H1 (cell line): ENCODE results near the gene ZNF606. TPM values are rescaled to one million over a fixed set of nuclear protein-coding genes. Genes with fewer than 3 reads are reported as not detected.

Source experiments
- CTCF ChIA-PET: fragments of 300-600 bp; sonication (Branson Sonifier 250); formaldehyde crosslinking; loops from one replicate; lab custom pipeline; 2021; ENCODE audit not compliant: partially characterized antibody; lab: Charles Lee
- POLR2A ChIA-PET: fragments of 300-600 bp; sonication (Branson Sonifier 250); formaldehyde crosslinking; loops from one replicate; lab custom pipeline; 2021; ENCODE audit warnings: inconsistent platforms; ENCODE audit not compliant: partially characterized antibody; lab: Charles Lee
- DNase-seq, 2 experiments: peaks; one replicate each; pipeline versions ENCODE4 v3.0.0 to v3.0.0-alpha.2; 2010 to 2022; ENCODE audit warnings: low spot score in 2 of 2, low read depth in 1 of 2, mixed read lengths in 1 of 2
- FAIRE-seq: peaks from 2 replicates; lab custom pipeline; 2011; peaks lifted over from hg19 to GRCh38; lab: Jason Lieb, UNC
- H2AFZ ChIP-seq: 2 replicates; pipeline ENCODE4 v1.8.1; 2012; ENCODE audit warnings: low read length, inconsistent platforms
- H2AK5ac ChIP-seq: 2 replicates; pipeline ENCODE4 v1.6.1; 2013; ENCODE audit warnings: low read depth, low read length
- H2BK120ac ChIP-seq: replicated peaks from 2 replicates; pipeline ENCODE3; 2013; ENCODE audit warnings: low read depth, low read length, inconsistent platforms
- H2BK12ac ChIP-seq: 2 replicates; pipeline ENCODE4 v1.6.1; 2013; ENCODE audit warnings: low read depth, low read length
- H2BK15ac ChIP-seq: 2 replicates; pipeline ENCODE4 v1.6.1; 2013; ENCODE audit warnings: low read length
- H2BK20ac ChIP-seq: 2 replicates; pipeline ENCODE4 v1.6.1; 2013; ENCODE audit warnings: low read length
- H2BK5ac ChIP-seq: 2 replicates; pipeline ENCODE4 v1.6.1; 2013; ENCODE audit warnings: low read depth, low read length
- H3K14ac ChIP-seq: 2 replicates; pipeline ENCODE4 v1.6.1; 2013; ENCODE audit warnings: inconsistent platforms; ENCODE audit not compliant: insufficient read length
- H3K18ac ChIP-seq: 2 replicates; pipeline ENCODE4 v1.6.1; 2013; ENCODE audit warnings: low read length; ENCODE audit errors: extremely low read depth
- H3K23ac ChIP-seq: 2 replicates; pipeline ENCODE4 v1.6.1; 2013; ENCODE audit warnings: inconsistent platforms; ENCODE audit not compliant: insufficient read length
- H3K23me2 ChIP-seq: 2 replicates; pipeline ENCODE4 v1.6.1; 2013; ENCODE audit warnings: low read depth, low read length
- H3K27ac ChIP-seq: 2 replicates; pipeline ENCODE4 v1.6.1; 2011; ENCODE audit warnings: low read depth, low read length, inconsistent platforms
- H3K27me3 ChIP-seq, 4 experiments: replicated peaks in 1 of 4; 1 replicate in 1 of 4; 2 replicates in 3 of 4; pipeline versions ENCODE4 v1.6.1 to v1.8.1; 2011 to 2013; ENCODE audit warnings: low read length in 3 of 4, mild to moderate bottlenecking in 3 of 4, inconsistent platforms in 2 of 4, mixed read lengths in 2 of 4, moderate library complexity in 1 of 4; ENCODE audit not compliant: control insufficient read depth in 3 of 4, insufficient read depth in 3 of 4; ENCODE audit errors: extremely low read depth in 1 of 4
- H3K36me3 ChIP-seq, 4 experiments: 2 replicates each; pipeline versions ENCODE4 v1.6.1 to v1.8.1; 2011 to 2013; ENCODE audit warnings: mild to moderate bottlenecking in 4 of 4, low read length in 3 of 4, moderate library complexity in 2 of 4, control low read depth in 1 of 4, inconsistent platforms in 1 of 4; ENCODE audit not compliant: insufficient read depth in 4 of 4, control insufficient read depth in 2 of 4
- H3K4ac ChIP-seq: replicated peaks from 2 replicates; pipeline ENCODE3; 2013; ENCODE audit warnings: low read length, low read depth, mixed read lengths, inconsistent platforms; ENCODE audit not compliant: insufficient read length
- H3K4me1 ChIP-seq, 4 experiments: replicated peaks in 1 of 4; 1 replicate in 1 of 4; 2 replicates in 3 of 4; pipeline versions ENCODE4 v1.6.1 to v1.8.1; 2011 to 2013; ENCODE audit warnings: low read length in 3 of 4, inconsistent platforms in 2 of 4, mixed read lengths in 1 of 4; ENCODE audit not compliant: insufficient read depth in 4 of 4, control insufficient read depth in 3 of 4
- H3K4me2 ChIP-seq, 2 experiments: 2 replicates each; pipeline versions ENCODE4 v1.6.1 to v1.8.1; 2011 to 2013; ENCODE audit warnings: low read depth in 2 of 2, low read length in 2 of 2, control low read depth in 1 of 2, inconsistent platforms in 1 of 2, mild to moderate bottlenecking in 1 of 2; ENCODE audit not compliant: insufficient read depth in 1 of 2
- H3K4me3 ChIP-seq, 4 experiments: fragments of 200-600, 300-600 bp in 1 of 4; sonication (generic), shearing (Covaris generic), sonication (Bioruptor Twin) in 1 of 4; 2 replicates each; pipeline versions ENCODE4 v1.5.1 to v1.8.1; 2011 to 2016; ENCODE audit warnings: low read length in 4 of 4, low read depth in 3 of 4, control low read depth in 2 of 4, inconsistent platforms in 2 of 4, mild to moderate bottlenecking in 2 of 4, mixed read lengths in 1 of 4, moderate library complexity in 1 of 4; ENCODE audit not compliant: insufficient read depth in 2 of 4; ENCODE audit errors: extremely low read depth in 1 of 4
- H3K56ac ChIP-seq: replicated peaks from 2 replicates; pipeline ENCODE3; 2013; ENCODE audit warnings: low read depth, mild to moderate bottlenecking, mixed read lengths, low read length, inconsistent platforms; ENCODE audit not compliant: insufficient read length
- H3K79me1 ChIP-seq: 2 replicates; pipeline ENCODE4 v1.6.1; 2013; ENCODE audit warnings: low read depth, low read length, control low read depth
- H3K79me2 ChIP-seq, 2 experiments: 2 replicates each; pipeline versions ENCODE4 v1.6.1 to v1.8.1; 2012 to 2013; ENCODE audit warnings: low read length in 2 of 2, mild to moderate bottlenecking in 2 of 2, inconsistent platforms in 1 of 2; ENCODE audit not compliant: insufficient read depth in 2 of 2, control insufficient read depth in 1 of 2
- H3K9ac ChIP-seq, 4 experiments: replicated peaks in 1 of 4; 1 replicate in 1 of 4; 2 replicates in 3 of 4; pipeline versions ENCODE4 v1.6.1 to v1.8.1; 2011 to 2013; ENCODE audit warnings: low read depth in 3 of 4, low read length in 3 of 4, control low read depth in 2 of 4, mild to moderate bottlenecking in 2 of 4, moderate library complexity in 2 of 4, inconsistent platforms in 1 of 4; ENCODE audit errors: extremely low read depth in 1 of 4
- H3K9me3 ChIP-seq, 2 experiments: 2 replicates each; pipeline versions ENCODE4 v1.6.1 to v1.8.1; 2012 to 2013; ENCODE audit warnings: mild to moderate bottlenecking in 2 of 2, moderate library complexity in 2 of 2, control low read depth in 1 of 2, inconsistent platforms in 1 of 2, low read depth in 1 of 2, low read length in 1 of 2, mixed read lengths in 1 of 2; ENCODE audit not compliant: insufficient read depth in 2 of 2
- H4K20me1 ChIP-seq, 2 experiments: replicated peaks in 1 of 2; 2 replicates each; pipeline versions ENCODE3 to v1.8.1; 2011 to 2013; ENCODE audit warnings: inconsistent platforms in 2 of 2, low read length in 2 of 2, mild to moderate bottlenecking in 1 of 2; ENCODE audit not compliant: insufficient read depth in 2 of 2, control insufficient read depth in 1 of 2
- H4K5ac ChIP-seq: 2 replicates; pipeline ENCODE4 v1.6.1; 2013; ENCODE audit warnings: low read length, low read depth, mixed read lengths, inconsistent platforms; ENCODE audit not compliant: insufficient read length
- H4K8ac ChIP-seq: 2 replicates; pipeline ENCODE4 v1.8.0; 2013; ENCODE audit warnings: mild to moderate bottlenecking, moderate library complexity, low read length, inconsistent platforms; ENCODE audit not compliant: insufficient read depth; ENCODE audit errors: extremely low read depth
- H4K91ac ChIP-seq: replicated peaks from 2 replicates; pipeline ENCODE3; 2013; ENCODE audit warnings: low read length, mixed read lengths, inconsistent platforms; ENCODE audit not compliant: insufficient read length
- BCL11A ChIP-seq, 2 experiments: IDR thresholded peaks; one replicate each; pipeline ENCODE4 v1.6.1; 2011; ENCODE audit warnings: low read depth in 2 of 2, low read length in 2 of 2, mild to moderate bottlenecking in 2 of 2
- CHD2 ChIP-seq: IDR thresholded peaks from 2 replicates; pipeline ENCODE4 v1.6.1; 2012; ENCODE audit warnings: low read length, improper control_type of control experiment
- HDAC6 ChIP-seq: IDR thresholded peaks from one replicate; pipeline ENCODE4 v1.7.1; 2012; ENCODE audit warnings: low read depth, mild to moderate bottlenecking, inconsistent platforms, low read length, moderate library complexity
- RXRA ChIP-seq: IDR thresholded peaks from 2 replicates; pipeline ENCODE4 v1.6.1; 2011; ENCODE audit warnings: low read depth, mild to moderate bottlenecking, low read length, moderate library complexity; ENCODE audit not compliant: insufficient read depth
- WGBS, 2 experiments: shearing (Covaris generic) in 1 of 2; methylation state at CpG; one replicate each; pipeline versions ENCODE4 v1.1.6 to v1.1.7; 2013 to 2015; ENCODE audit warnings: low lambda C conversion rate in 2 of 2, mixed read lengths in 2 of 2, inconsistent platforms in 1 of 2, low coverage in 1 of 2, missing lambda C conversion rate in 1 of 2; ENCODE audit not compliant: insufficient replicate concordance in 2 of 2, insufficient coverage in 1 of 2, insufficient read length in 1 of 2; ENCODE audit errors: extremely low coverage in 1 of 2, missing lambda C conversion rate in 1 of 2; 5-methylcytosine and 5-hydroxymethylcytosine counted together
- polyA plus RNA-seq, 7 experiments: library from polyadenylated mRNA; depleted of rRNA in 3 of 7; stranded (reverse) in 5 of 7; unstranded in 2 of 7; fragments of >200 nt in 5 of 7; fragments of 200-250 nt in 2 of 7; gene quantifications; 1 replicate in 5 of 7; 2 replicates in 1 of 7; 4 replicates in 1 of 7; pipeline versions ENCODE4 v1.2.1 to v1.2.3, GENCODE V29; 2011 to 2013; ENCODE audit warnings: missing spikeins in 2 of 7, mixed read lengths in 2 of 7
- total RNA-seq: library from RNA; stranded (reverse); fragmentation: NEBNext Ultra II Directional; extraction: Animal tissue kit (Norgen Biotek cat#: 25700); gene quantifications from 2 replicates; pipeline ENCODE4 v1.2.1, GENCODE V29; 2021
- TF ChIP-seq, protein P1 (sequence below): IDR thresholded peaks from 2 replicates; pipeline ENCODE4 v1.6.1; 2012; ENCODE audit warnings: low read length, inconsistent platforms

The ZNF606 gene
- total and polyA plus RNA-seq, 2 of the 8 experiments (the other 6 are each of a cell fraction or from before 2014, with no cell fraction given) = 5.2 to 19.3 TPM

GRCh38 chr19:58047672-58048071 is 45.1 kb upstream of the ZNF606 start:
- H3K9me3 ChIP-seq = peaks cover 39 to 77% of the 10 kb centered on the region in 2 experiments
- H4K20me1 ChIP-seq = no peaks in the 10 kb centered on the region
- FAIRE-seq = no peak
- no peak overlapping the region for H3K27ac ChIP-seq
- no peak overlapping the region for H3K14ac ChIP-seq
- H4K91ac ChIP-seq = no peak overlapping the region
- no peak overlapping the region for H2AFZ ChIP-seq
- TF ChIP-seq RXRA (no peak), CHD2 (no peak), BCL11A (IDR thresholded peaks at IDR 0.05; ENCODE audit: low read depth in 2 of 2, low read length in 2 of 2) (no peak), HDAC6 (no peak)
- TF ChIP-seq, protein P1, sequence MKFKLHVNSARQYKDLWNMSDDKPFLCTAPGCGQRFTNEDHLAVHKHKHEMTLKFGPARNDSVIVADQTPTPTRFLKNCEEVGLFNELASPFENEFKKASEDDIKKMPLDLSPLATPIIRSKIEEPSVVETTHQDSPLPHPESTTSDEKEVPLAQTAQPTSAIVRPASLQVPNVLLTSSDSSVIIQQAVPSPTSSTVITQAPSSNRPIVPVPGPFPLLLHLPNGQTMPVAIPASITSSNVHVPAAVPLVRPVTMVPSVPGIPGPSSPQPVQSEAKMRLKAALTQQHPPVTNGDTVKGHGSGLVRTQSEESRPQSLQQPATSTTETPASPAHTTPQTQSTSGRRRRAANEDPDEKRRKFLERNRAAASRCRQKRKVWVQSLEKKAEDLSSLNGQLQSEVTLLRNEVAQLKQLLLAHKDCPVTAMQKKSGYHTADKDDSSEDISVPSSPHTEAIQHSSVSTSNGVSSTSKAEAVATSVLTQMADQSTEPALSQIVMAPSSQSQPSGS = no peak
- TF ChIP-seq, all 59 proteins: peak for 0
- Histone ChIP-seq H3K4me2 (no peak overlapping the region), H4K5ac (no peak overlapping the region), H3K4me1 (peaks cover 0 to 1% (median 0%) of the 10 kb centered on the region in 4 experiments; a peak in 2 of 7 replicates), H3K36me3 (no peaks in the 10 kb centered on the region), H4K8ac (no peak overlapping the region), H2BK120ac (no peak overlapping the region), H3K56ac (no peak overlapping the region), H2BK20ac (no peak overlapping the region), H2BK5ac (no peak overlapping the region), H2BK15ac (no peak overlapping the region), H3K4me3 (no peak overlapping the region), H3K18ac (no peak overlapping the region), H2AK5ac (no peak overlapping the region), H3K9ac (no peak overlapping the region), H3K23me2 (no peaks in the 10 kb centered on the region; the same call in 1 of the 2 replicates), H3K27me3 (peaks cover 0 to 2% (median under 1%) of the 10 kb centered on the region in 4 experiments; a peak in 4 of 7 replicates), H2BK12ac (no peak overlapping the region), H3K79me1 (no peaks in the 10 kb centered on the region), H3K79me2 (no peaks in the 10 kb centered on the region), H3K23ac (no peak overlapping the region), H3K4ac (no peak overlapping the region)
- no peak for DNase-seq
- 84% methylated on average over 8 of the region's 12 CpGs; no CpG with 5 or more reads in 1 of the 2 experiments for WGBS, 2 experiments
- CTCF ChIA-PET = interaction anchor here (1.0 to 6.7 kb wide), 4 partner anchors 9 to 43 kb away, joined by 3 to 113 read pairs (median 23); partner anchors contain the start of gene ZNF135
- POLR2A ChIA-PET = interaction anchor here (1.2 to 6.2 kb wide), 2 partner anchors 11 to 48 kb away, joined by 3 to 45 read pairs; partner anchors contain the start of gene ZNF135
